Mammary epithelial cell (primary cell): ENCODE data around the gene AKAP13.

ENCODE experiments used
- EZH2 ChIP-seq: IDR thresholded peaks from 2 replicates; pipeline ENCODE4 v1.6.1; 2012; ENCODE audit warnings: low read length, inconsistent platforms, borderline replicate concordance
- TF ChIP-seq, protein P1 (sequence below), 2 donors: IDR thresholded peaks in 1 of 2; conservative IDR thresholded peaks in 1 of 2; 2 replicates each; pipeline ENCODE4 v1.5.1; 2011 to 2012; ENCODE audit warnings: inconsistent platforms in 2 of 2, low read length in 2 of 2, mild to moderate bottlenecking in 2 of 2, control low read depth in 1 of 2, low read depth in 1 of 2; ENCODE audit not compliant: insufficient read depth in 1 of 2; ENCODE audit errors: extremely low read depth in 1 of 2

GRCh38 chr15:85745023-85745422 lies 364.6 kb downstream of the AKAP13 start:
- TF ChIP-seq, protein P1, sequence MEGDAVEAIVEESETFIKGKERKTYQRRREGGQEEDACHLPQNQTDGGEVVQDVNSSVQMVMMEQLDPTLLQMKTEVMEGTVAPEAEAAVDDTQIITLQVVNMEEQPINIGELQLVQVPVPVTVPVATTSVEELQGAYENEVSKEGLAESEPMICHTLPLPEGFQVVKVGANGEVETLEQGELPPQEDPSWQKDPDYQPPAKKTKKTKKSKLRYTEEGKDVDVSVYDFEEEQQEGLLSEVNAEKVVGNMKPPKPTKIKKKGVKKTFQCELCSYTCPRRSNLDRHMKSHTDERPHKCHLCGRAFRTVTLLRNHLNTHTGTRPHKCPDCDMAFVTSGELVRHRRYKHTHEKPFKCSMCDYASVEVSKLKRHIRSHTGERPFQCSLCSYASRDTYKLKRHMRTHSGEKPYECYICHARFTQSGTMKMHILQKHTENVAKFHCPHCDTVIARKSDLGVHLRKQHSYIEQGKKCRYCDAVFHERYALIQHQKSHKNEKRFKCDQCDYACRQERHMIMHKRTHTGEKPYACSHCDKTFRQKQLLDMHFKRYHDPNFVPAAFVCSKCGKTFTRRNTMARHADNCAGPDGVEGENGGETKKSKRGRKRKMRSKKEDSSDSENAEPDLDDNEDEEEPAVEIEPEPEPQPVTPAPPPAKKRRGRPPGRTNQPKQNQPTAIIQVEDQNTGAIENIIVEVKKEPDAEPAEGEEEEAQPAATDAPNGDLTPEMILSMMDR (conservative IDR thresholded peaks at IDR 0.05 in 1 of 2, IDR thresholded peaks at IDR 0.05 in 1 of 2; ENCODE audit: extremely low read depth in 1 of 2, insufficient read depth in 1 of 2, low read depth in 1 of 2, low read length in 2 of 2), result no peak
- TF ChIP-seq EZH2, result no peak
